ENCODE measurements around the gene ANGPTL8.

Gene ANGPTL8

GRCh38 chr19:11261431-11261970, 22.1 kb downstream of the ANGPTL8 start:
- DNase-seq (ENCODE audit: low spot score) = no peak

DNA sequence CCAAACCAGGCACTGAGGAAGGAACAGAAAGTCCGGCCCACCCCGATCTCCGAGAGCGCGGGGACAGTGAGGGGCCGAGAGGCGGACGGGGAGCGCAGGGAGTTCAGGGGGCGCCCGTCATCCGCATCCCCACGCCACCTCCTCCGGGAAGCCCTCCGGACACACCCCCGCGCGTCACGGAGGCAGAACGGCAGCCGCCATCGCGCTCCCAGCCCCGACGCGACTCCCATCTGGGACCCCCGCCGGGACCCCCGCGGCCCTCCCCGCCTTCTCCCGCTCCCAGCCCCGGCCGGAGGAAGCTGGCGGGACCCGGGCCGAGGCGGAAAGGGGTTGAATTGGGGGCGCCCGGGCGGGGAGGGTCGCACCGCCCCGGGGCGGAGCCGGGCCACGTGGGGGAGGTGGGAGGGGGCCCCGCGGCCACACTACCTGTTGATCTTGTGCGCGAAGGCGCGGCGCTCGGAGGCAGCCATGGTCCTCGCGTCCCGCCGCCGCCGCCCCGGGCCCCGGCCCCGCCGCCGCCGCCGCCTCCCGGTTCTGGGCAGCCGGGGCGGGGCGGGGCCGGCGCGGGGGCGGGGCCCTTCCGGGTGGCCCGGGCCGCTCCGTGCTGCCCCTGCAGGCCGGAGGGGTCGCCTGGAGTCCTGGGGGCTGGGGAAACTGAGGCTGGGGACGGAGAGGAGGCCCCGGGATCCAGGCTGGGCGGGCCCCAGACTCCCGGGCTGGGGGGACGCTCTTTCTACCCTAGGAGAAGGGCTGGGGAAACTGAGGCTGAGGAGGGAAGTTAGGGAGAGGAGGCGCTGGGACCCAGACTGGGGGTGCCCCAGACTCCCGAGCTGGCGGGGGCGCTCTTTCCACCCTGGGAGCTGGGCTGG, 22.8 kb downstream of the ANGPTL8 start, which contains the start of gene DOCK6:
DOCK6 (minus strand) TSS at position 554 of the 869 bp plus-strand sequence; CDS start at position 470, 84 bp downstream.
- no peak for DNase-seq (ENCODE audit: low spot score)

GRCh38 chr19:11263726-11264125, 24.3 kb downstream of the ANGPTL8 start:
- DNase-seq (ENCODE audit: low spot score) = no peak

GRCh38 chr19:11264452-11265176, 25.2 kb downstream of the ANGPTL8 start:
- DNase-seq (ENCODE audit: low spot score) = no peak

DNA sequence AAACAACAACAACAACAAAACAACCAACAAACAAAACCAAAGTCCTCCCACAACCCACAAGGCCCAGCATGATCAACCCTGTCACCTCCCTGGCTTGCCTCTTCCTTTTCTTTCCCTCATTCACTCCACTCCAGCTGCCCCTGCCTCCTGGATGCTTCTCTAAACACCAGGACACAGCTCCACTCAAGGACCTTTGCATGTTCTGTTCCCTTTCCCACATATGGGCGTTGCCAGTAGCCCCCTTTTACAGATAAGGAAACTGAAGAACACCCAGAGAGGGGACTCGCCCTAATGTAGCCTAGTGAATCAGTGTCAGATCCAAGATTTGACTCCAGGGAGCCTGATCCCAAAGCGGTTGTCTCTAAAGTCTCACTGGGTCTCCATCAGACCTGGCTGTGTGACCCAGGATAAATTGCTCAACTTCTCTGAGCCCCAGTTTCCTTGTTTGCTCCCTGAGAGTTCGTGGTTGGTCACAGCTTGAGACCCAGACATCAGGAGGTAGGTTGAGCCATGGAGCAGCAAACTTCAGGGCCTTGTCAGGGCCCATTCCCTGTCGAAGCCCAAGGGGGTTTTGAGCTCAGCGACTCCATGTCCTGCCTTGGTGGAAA, 25.9 kb downstream of the ANGPTL8 start:
- DNase-seq (ENCODE audit: low spot score) = no peak

- DNase-seq (ENCODE audit: low spot score) = no peak
Measured at GRCh38 chr19:11265785-11266236, 26.4 kb downstream of the ANGPTL8 start.

DNA sequence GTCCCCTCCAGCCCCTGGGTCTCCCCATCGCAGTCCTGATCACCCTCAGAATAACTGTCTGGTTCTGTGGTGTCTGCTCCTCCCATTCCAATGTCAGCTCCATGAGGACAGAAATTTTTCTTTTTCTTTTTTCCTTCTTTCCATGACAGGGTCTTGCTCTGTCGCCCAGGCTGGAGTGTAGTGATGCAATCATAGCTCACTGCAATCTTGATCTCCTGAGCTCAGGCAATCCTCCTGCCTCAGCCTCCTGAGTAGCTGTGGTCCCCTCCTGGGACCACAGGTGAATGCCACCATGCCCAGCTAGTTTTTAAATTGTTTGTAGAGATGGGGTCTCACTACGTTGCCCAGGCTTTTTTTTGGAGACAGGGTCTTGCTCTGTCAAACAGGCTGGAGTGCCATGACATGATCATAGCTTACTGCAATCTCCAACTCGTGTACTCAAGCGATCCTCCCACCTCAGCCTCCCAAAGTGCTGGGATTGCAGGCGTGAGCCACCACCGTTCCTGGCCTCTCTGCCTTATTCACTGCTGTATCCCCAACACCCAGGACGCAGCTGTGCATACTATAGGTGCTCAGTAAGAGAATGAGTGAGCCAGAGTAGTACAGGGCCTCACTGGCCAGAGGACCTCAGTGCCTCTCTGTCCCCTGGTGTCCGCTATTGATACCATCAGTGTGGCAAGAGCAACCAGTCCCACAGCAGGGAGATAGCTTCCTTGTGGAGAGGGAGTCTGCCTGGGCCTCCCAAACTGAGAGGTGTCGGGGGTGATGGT, 28.1 kb downstream of the ANGPTL8 start:
- DNase-seq (ENCODE audit: low spot score) = no peak

DNA sequence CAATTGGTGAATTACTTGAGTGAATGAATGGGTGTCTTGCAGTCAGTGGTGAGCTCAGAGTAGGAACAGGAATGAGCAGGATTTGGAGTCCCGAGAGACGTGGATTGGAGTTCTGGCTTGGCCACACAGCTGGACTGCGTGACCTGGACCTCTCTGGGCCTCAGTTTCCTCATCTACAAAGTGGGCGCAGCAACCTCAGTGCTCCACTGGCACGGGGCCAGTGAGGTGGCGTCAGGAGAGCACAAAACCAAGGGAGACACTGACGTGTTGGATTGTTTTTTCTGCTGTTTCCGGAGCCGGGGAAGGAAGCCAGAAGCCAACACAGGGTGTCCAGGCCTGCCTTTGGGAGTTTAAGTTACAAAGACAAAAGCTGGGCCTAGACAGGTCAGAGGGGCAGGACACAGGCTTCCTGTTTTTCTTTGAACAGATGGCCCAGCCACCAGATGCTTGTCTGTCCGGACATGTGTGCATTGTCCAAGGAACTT, 29.4 kb downstream of the ANGPTL8 start:
- DNase-seq (ENCODE audit: low spot score) = peak; percentile 53

- no peak for DNase-seq (ENCODE audit: low spot score)
Measured at GRCh38 chr19:11269408-11269807, 30.0 kb downstream of the ANGPTL8 start.

- no peak for DNase-seq (ENCODE audit: low spot score)
Measured at GRCh38 chr19:11273296-11273695, 33.9 kb downstream of the ANGPTL8 start.

DNA sequence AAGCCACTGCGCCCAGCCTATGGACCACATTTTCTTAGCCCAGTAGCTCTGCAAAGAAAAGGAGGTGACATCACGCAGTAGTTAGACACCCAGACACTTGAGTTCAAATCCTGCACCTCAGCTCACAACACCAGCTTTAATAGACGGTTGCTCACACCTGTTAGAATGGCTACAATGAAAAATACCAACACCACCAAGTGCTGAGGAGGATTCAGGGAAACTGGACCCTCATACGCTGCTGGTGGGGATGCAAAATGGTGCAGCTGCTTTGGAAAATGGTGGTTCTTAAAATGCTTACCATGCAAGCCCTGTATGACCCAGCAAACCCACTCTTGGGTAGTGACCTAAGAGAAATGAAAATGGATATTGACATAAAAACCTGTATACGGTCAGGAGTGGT, 34.6 kb downstream of the ANGPTL8 start:
- DNase-seq (ENCODE audit: low spot score) = no peak

GRCh38 chr19:11274533-11275086, 35.2 kb downstream of the ANGPTL8 start:
- DNase-seq (ENCODE audit: low spot score) = no peak

DNA sequence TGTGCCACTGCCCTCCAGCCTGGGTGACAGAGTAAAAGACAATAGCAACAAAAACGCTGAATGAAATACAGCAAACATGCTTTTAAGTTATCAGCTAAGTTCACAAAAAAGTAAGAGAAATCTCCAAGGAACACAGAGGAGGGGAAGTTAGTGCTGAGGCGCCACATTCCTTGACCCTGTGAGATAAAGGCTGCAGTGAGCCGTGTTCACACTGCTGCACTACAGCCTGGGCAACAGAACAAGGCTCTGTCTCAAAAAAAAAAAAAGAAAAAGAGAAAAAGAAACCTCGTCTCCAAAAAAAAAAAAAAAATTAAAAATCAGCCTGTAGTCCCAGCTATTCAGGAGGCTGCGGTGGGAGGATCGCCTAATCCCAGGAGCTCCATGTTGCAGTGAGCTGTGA, 39.3 kb downstream of the ANGPTL8 start:
- no peak for DNase-seq (ENCODE audit: low spot score)

GRCh38 chr19:11279505-11280236, 40.3 kb downstream of the ANGPTL8 start:
- DNase-seq (ENCODE audit: low spot score) = no peak

DNA sequence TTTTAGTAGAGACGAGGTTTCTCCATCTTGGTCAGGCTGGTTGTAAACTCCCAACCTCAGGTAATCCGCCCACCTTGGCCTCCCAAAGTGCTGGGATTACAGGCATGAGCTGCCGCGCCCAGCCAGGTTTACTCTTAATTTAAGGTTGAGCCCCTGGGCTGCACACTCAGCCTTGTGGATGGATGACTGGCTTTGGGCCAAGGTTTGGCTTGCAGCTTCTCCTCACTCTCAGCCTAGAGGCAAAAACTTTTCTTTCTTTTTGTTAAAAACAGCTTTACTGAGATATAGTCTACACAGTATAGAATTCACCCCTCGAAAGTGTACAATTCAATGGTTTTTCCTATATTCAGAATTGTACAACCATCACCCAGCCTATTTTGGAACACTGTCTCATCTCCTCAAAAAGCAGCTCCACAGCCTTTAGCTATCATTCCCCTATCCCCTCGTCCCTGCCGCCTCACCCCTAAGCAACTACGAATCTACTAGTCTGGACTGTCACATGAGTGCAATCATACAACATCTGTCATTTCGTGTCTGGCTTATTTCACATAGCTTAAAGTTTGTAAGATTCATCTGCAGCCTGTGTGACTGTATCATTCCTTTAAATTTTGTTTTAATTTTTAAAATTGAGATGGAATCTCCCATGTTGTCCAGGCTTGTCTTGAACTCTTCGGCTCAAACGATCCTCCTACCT, 42.1 kb downstream of the ANGPTL8 start:
- no peak for DNase-seq (ENCODE audit: low spot score)

DNA sequence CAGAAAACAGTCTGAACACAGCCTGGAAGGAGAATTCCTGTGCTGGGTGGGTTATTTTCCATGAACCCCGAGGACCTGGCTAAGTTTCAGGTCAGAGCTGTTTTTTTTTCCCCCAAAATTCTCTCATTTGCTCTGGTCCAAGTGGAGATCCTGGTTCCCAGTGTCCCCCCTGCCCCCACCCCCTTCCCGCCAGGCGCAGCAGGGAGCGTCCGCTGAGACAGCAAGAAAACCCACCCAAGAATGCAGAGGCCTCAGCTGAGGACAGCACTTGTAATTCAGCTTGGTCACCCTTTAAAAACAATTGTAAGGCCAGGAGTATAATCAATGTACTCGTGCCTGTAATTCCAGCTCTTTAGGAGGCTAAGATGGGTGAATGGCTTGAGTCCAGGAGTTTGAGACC, 45.1 kb downstream of the ANGPTL8 start:
- no peak for DNase-seq (ENCODE audit: low spot score)

GRCh38 chr19:11286312-11286974, 47.0 kb downstream of the ANGPTL8 start:
- no peak for DNase-seq (ENCODE audit: low spot score)

DNA sequence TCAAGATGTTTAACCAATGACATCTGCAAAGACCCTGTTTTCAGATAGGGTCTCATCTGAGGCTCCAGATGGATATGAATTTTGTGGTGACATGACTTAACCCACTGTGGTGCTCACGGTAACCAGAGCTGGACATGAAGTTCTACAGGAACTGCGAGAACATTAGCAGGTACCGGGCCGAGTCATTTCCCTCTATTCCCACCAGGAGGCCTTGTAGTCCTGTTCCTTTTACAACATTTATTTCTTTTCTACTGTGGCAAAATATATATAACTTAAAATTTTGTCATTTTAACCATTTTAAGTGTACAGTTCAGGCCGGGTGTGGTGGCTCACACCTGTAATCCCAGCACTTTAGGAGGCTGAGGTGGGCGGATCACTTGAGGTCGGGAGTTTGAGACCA, 48.9 kb downstream of the ANGPTL8 start:
- DNase-seq (ENCODE audit: low spot score) = no peak

GRCh38 chr19:11290256-11290655, 50.8 kb downstream of the ANGPTL8 start:
- no peak for DNase-seq (ENCODE audit: low spot score)

Data from pons (tissue), 1 donor.